Panc1 (cell line): ENCODE data around the gene EDEM3. TPM values are rescaled to one million over a fixed set of nuclear protein-coding genes. Genes with fewer than 3 reads are reported as not detected.

Source experiments
- ATAC-seq: fragments of 200-7000 bp; cut with Tn5 transposase; 2 replicates; pipeline ENCODE4 v1.9.1; 2020; ENCODE audit warnings: mild to moderate bottlenecking, moderate library complexity
- BruUV-seq: library from RNA; stranded (reverse); fragments of 400-500 nt; replicated peaks from 2 replicates; lab custom pipeline; 2021; lab: Mats Ljungman, UMichigan
- CTCF ChIA-PET: fragments of 300-600 bp; sonication (Branson Sonifier 250); formaldehyde crosslinking; loops from one replicate; lab custom pipeline; 2022; ENCODE audit warnings: antibody characterized with exemption; lab: Charles Lee
- POLR2A ChIA-PET: fragments of 300-600 bp; sonication (Branson Sonifier 250); formaldehyde crosslinking; loops from one replicate; lab custom pipeline; 2022; ENCODE audit warnings: antibody characterized with exemption; lab: Charles Lee
- DNase-seq: peaks from one replicate; pipeline ENCODE4 v3.0.0-alpha.2; 2010; ENCODE audit warnings: low read depth, low spot score
- H3K27ac ChIP-seq: 2 replicates; pipeline ENCODE4 v1.5.1; 2011; ENCODE audit warnings: mild to moderate bottlenecking, low read length, inconsistent platforms
- H3K27me3 ChIP-seq: fragments of 200-500 bp; sonication (Bioruptor generic); 2 replicates; pipeline ENCODE4 v1.6.0; 2014; ENCODE audit warnings: low read length, inconsistent platforms; ENCODE audit not compliant: control insufficient read depth, insufficient read depth
- H3K36me3 ChIP-seq: fragments of 200-500 bp; sonication (Bioruptor generic); 2 replicates; pipeline ENCODE4 v1.5.1; 2014; ENCODE audit warnings: inconsistent platforms, mild to moderate bottlenecking, low read length, moderate library complexity; ENCODE audit not compliant: control insufficient read depth, insufficient read depth
- H3K4me1 ChIP-seq: 2 replicates; pipeline ENCODE4 v1.5.1; 2011; ENCODE audit warnings: inconsistent platforms, mild to moderate bottlenecking, low read length, moderate library complexity; ENCODE audit not compliant: control insufficient read depth, insufficient read depth
- H3K4me3 ChIP-seq, 2 experiments: 2 replicates each; pipeline ENCODE4 v1.5.1; 2011 to 2012; ENCODE audit warnings: low read depth in 2 of 2, low read length in 2 of 2, mild to moderate bottlenecking in 2 of 2, inconsistent platforms in 1 of 2, moderate library complexity in 1 of 2
- H3K9me3 ChIP-seq: fragments of 200-500 bp; sonication (Bioruptor generic); 2 replicates; pipeline ENCODE4 v1.5.1; 2014; ENCODE audit warnings: low read depth, mild to moderate bottlenecking, inconsistent platforms, low read length, moderate library complexity; ENCODE audit not compliant: control insufficient read depth, insufficient read depth
- POLR2AphosphoS5 ChIP-seq: IDR thresholded peaks from 2 replicates; pipeline ENCODE4 v1.6.1; 2012; ENCODE audit warnings: mild to moderate bottlenecking, low read depth, low read length, moderate library complexity
- SIN3A ChIP-seq: IDR thresholded peaks from 2 replicates; pipeline ENCODE4 v1.6.1; 2012; ENCODE audit warnings: low read depth, mild to moderate bottlenecking, low read length, moderate library complexity, borderline replicate concordance; ENCODE audit not compliant: insufficient read depth
- TCF7L2 ChIP-seq: IDR thresholded peaks from 2 replicates; pipeline ENCODE4 v1.6.1; 2011; ENCODE audit warnings: mild to moderate bottlenecking, low read depth, low read length, inconsistent platforms
- in situ Hi-C: cut with HindIII; loops from 2 replicates; pipeline ENCODE4 v1.10.0; 2016; ENCODE audit warnings: low sequenced_read_pairs, low pct_unique_long_range_greater_than_20kb
- intact Hi-C: fragments of 100-400 bp; cut with micrococcal nuclease; formaldehyde crosslinking; loops from one replicate; pipeline ENCODE4 v1.10.0; 2022; ENCODE audit not compliant: unreplicated experiment
- total RNA-seq: library from RNA; stranded (reverse); gene quantifications from one replicate; pipeline ENCODE4 v1.2.1, GENCODE V29; 2021; ENCODE audit not compliant: unreplicated experiment
- TF ChIP-seq, protein P1 (sequence below), 2 experiments: IDR thresholded peaks; 2 replicates each; pipeline ENCODE4 v1.6.1; 2011 to 2012; ENCODE audit warnings: low read depth in 2 of 2, control low read depth in 1 of 2, low read length in 1 of 2, mild to moderate bottlenecking in 1 of 2, moderate library complexity in 1 of 2; ENCODE audit not compliant: insufficient read depth in 1 of 2
- TF ChIP-seq, protein P2 (sequence below): fragments of 450-650 bp; IDR thresholded peaks from 2 replicates; pipeline ENCODE4 v1.5.1; 2017; ENCODE audit warnings: mild to moderate bottlenecking

Gene EDEM3
- total RNA-seq, 1 experiment from 2014 or later = 17.4 TPM

DNA sequence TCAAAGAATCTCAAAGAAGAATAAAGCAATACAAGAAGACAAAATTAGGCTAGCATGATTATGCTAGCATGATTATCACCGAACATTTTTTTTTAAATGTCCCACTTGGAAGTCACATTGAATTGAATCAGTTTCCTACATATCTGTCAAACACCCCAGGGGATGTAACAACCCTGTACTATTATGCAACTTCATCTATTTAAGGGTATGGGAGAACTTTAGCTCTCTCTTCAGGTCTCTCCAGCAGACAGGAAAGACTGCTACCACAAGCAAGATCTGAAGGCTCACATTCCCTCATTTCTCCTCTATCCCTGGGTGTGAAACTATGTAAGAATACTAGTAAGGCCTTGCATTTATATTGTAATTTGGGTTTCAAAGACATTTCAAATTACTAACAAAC is 52.8 kb downstream of the EDEM3 start:
- no TSS peak for BruUV-seq
- intact Hi-C loops = no loop called here
- H3K36me3 ChIP-seq = peaks cover 16% of the 10 kb centered on the region; the same call in 1 of the 2 replicates

DNA sequence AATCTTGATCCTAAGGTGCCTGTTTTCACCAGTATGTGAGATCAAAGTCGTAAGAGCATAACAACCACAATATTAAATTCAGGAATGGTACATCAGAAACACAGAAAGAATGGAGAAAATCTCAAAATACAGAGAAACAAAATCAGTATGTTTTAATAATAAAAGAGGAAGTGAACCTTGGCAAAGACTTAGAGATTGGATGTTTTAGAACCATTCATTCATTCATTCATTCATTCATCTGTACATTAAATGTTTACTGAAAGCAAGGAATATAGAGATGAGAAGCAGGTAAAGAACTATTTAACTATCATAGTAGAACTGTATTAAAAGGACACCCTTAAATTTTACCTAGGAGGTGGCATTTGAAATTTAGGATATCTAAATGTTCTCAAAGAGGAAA is 55.7 kb downstream of the EDEM3 start:
- no peaks in the 10 kb centered on the region for H3K27me3 ChIP-seq
- ChIA-PET CTCF (no interaction called here), POLR2A (no interaction called here)
- ATAC-seq = no peak
- no peak for DNase-seq
- TF ChIP-seq POLR2AphosphoS5 = no peak
- TF ChIP-seq, protein P1, sequence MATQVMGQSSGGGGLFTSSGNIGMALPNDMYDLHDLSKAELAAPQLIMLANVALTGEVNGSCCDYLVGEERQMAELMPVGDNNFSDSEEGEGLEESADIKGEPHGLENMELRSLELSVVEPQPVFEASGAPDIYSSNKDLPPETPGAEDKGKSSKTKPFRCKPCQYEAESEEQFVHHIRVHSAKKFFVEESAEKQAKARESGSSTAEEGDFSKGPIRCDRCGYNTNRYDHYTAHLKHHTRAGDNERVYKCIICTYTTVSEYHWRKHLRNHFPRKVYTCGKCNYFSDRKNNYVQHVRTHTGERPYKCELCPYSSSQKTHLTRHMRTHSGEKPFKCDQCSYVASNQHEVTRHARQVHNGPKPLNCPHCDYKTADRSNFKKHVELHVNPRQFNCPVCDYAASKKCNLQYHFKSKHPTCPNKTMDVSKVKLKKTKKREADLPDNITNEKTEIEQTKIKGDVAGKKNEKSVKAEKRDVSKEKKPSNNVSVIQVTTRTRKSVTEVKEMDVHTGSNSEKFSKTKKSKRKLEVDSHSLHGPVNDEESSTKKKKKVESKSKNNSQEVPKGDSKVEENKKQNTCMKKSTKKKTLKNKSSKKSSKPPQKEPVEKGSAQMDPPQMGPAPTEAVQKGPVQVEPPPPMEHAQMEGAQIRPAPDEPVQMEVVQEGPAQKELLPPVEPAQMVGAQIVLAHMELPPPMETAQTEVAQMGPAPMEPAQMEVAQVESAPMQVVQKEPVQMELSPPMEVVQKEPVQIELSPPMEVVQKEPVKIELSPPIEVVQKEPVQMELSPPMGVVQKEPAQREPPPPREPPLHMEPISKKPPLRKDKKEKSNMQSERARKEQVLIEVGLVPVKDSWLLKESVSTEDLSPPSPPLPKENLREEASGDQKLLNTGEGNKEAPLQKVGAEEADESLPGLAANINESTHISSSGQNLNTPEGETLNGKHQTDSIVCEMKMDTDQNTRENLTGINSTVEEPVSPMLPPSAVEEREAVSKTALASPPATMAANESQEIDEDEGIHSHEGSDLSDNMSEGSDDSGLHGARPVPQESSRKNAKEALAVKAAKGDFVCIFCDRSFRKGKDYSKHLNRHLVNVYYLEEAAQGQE (IDR thresholded peaks at IDR 0.05; ENCODE audit: insufficient read depth in 1 of 2, low read depth in 2 of 2, low read length in 1 of 2) = no peak
- no peak for TF ChIP-seq TCF7L2
- in situ Hi-C loops = no loop called here
- no TSS peak for BruUV-seq
- no peaks in the 10 kb centered on the region for H3K9me3 ChIP-seq
- H3K36me3 ChIP-seq = peaks cover 12% of the 10 kb centered on the region; the same call in 1 of the 2 replicates
- intact Hi-C loops = no loop called here
- H3K27ac ChIP-seq = no peak overlapping the region
- H3K4me1 ChIP-seq = no peaks in the 10 kb centered on the region
- no peak overlapping the region for H3K4me3 ChIP-seq

More for the DNA sequence above, 52.8 kb downstream of the EDEM3 start:
- Histone ChIP-seq H3K27me3 (no peaks in the 10 kb centered on the region), H3K27ac (no peak overlapping the region), H3K4me1 (no peaks in the 10 kb centered on the region), H3K4me3 (no peak overlapping the region), H3K9me3 (no peaks in the 10 kb centered on the region)
- no peak for ATAC-seq
- ChIA-PET CTCF (no interaction called here), POLR2A (no interaction called here)
- DNase-seq = no peak
- TF ChIP-seq, protein P2, sequence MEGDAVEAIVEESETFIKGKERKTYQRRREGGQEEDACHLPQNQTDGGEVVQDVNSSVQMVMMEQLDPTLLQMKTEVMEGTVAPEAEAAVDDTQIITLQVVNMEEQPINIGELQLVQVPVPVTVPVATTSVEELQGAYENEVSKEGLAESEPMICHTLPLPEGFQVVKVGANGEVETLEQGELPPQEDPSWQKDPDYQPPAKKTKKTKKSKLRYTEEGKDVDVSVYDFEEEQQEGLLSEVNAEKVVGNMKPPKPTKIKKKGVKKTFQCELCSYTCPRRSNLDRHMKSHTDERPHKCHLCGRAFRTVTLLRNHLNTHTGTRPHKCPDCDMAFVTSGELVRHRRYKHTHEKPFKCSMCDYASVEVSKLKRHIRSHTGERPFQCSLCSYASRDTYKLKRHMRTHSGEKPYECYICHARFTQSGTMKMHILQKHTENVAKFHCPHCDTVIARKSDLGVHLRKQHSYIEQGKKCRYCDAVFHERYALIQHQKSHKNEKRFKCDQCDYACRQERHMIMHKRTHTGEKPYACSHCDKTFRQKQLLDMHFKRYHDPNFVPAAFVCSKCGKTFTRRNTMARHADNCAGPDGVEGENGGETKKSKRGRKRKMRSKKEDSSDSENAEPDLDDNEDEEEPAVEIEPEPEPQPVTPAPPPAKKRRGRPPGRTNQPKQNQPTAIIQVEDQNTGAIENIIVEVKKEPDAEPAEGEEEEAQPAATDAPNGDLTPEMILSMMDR = no peak
- no peak for TF ChIP-seq POLR2AphosphoS5
- TF ChIP-seq, protein P1 (IDR thresholded peaks at IDR 0.05; ENCODE audit: insufficient read depth in 1 of 2, low read depth in 2 of 2, low read length in 1 of 2) = no peak
- TF ChIP-seq SIN3A = no peak
- TF ChIP-seq TCF7L2 = no peak
- in situ Hi-C loops = no loop called here
